KG1 (cell line): Measurements from ENCODE around the gene ARHGAP35.
"Not testable (repeated sequence)": the region's sequence is repeated elsewhere in the genome, so short reads cannot be mapped to it uniquely, and the experiment has no call there.

ENCODE experiments used
- DNase-seq: peaks from one replicate; lab custom pipeline; 2025; lab: John Stamatoyannopoulos, UW

ARHGAP35 gene

DNA sequence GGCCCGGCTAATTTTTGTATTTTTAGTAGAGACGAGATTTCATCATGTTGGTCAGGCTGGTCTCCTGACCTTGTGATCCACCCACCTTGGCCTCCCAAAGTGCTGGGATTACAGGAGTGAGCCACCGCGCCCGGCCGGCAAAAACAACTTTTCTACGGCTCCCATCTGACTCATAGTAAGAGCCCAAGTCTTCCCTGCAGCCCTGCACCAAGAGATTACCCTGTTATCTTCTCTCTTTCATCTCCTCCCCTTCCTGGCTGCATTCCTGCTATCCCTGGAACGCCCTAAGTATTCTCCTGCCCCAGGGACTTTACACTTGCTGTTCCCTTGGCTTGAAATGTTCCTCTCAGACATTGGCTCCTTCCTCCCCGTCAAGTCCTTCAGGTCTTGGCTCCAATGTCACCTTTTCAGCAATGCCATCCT is 16.7 kb upstream of the ARHGAP35 start:
- no peak for DNase-seq

DNA sequence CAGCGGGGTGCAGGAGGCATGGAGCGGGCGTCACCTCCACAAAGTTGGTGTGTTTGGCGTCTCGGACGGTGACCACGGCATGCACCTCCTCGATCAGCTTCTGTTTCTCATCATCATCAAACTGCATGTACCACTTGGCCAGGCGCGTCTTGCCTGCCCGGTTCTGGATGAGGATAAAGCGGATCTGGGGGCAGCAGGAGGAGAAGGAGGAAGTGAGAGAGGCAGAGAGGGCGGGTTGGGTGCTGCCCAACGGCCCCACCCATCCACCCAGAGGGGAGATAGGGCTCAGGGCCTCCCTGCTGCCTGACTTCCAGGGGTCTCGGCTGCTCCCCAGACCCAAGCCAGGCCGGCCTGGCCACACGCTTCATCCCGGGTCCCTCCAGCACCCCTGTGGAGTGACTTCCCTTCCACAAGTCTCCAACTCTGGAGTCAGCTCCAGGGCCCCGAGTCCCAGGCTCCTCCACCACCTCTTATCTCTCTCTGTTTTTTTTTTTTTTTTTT is 14.8 kb upstream of the ARHGAP35 start:
- no peak for DNase-seq

DNA sequence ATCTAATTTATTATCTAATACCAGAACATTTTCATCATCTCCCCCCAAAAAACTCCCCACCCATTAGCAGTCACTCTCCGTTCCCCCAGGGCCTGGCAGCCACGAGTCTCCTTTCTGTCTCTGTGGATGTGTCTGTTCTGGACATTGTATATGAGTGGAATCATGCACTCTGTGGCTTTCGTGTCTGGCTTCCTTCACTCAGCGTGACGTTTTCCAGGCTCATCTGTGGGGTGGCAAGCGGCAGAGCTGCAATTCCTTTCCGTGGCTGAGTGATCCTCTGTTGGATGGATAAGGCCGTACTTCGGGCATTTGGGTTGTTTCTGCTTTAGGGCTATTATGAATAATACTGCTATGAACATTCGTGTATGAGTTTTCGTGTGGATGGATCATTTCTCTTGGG is 13.3 kb upstream of the ARHGAP35 start:
- no peak for DNase-seq

DNA sequence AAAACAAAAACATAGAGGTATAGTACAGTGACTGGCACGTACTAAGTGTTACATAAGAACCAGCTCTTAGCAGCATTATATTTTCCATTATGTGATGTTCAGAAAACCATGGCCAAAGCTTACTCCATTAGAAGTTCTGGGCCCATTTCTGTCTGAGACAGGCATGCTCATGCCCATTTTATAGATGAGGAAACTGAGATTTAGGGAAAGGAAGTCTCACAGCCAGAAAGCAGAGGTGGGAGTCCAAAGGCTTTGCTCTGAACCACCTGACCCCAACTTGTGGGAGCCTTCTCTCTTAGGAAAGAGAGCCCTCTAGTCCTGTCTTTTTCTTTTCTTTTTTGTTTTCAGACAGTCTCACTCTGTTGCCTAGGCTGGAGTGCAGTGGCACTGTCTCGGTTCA is 12.4 kb upstream of the ARHGAP35 start:
- no peak for DNase-seq

DNA sequence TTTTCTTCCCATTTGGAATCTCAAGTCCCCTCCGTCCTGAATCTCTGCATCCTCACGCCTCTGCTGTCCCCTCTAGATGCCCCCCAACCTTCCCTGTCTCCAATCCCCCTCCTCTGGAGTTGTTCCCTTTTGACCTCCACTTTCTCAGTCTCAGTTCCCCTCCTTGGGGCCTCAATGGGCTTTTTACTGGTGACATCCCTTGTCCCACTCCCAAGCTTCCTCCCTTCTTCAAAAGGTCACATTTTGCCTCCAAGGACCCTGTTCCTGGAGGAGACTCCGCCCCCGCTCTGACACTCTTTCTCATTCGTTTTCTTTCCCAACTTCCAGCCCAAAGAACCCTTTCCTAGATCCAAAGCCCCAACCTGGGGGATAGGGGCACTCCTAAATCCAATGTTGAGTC is 11.2 kb upstream of the ARHGAP35 start:
- no peak for DNase-seq

DNA sequence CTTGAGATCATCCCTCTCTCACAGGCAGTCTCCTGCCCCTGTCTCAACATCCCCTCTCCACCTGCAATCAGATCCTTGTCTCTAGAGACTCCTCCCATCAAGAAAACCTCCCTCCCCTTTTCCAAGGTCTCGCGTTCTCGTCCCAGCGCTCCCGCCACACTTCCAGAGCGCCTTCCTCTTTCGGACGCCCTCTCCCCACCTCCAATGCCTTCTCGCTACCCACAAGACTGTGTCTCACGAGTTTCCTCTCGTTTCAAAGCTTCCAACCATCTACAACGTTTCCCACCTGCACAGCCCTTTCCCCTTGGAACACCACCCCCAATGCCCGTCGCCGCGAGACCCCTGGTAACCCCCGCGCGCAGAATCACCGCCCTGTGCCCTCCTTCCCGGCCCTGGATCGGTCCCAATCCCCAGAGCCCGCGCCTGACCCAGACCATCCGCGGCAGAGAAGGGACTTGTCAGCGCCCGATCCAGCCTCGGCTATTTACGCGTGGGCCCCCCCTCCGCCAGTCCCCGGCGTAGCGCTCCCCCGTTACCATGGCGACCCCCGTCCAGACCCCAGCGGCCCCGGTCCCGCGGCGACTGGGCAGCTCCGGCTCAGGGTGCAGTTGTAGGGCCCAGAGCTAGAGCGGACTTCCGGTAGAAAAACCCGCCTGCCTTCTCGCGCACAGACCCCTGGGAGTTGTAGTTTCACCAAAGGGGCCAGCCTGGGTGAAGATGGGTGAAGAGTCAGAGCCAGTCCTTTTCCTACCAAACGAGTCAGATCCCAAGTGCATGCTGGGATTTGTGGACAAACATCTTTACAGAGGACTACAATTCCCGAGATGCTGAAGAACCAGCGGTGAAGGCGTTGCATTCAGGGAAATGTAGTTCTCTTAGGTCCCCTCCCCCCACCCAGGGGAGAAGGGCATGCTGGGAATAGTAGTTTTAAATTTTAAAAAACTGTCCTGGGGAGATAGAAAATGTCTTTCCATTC is 10.3 kb upstream of the ARHGAP35 start, which contains the start of gene AP2S1:
Gene AP2S1 (minus strand): TSS at position 619 of the 976 bp plus-strand sequence. CDS start 80 bp downstream, at position 539.
- peak; percentile 93 for DNase-seq

DNA sequence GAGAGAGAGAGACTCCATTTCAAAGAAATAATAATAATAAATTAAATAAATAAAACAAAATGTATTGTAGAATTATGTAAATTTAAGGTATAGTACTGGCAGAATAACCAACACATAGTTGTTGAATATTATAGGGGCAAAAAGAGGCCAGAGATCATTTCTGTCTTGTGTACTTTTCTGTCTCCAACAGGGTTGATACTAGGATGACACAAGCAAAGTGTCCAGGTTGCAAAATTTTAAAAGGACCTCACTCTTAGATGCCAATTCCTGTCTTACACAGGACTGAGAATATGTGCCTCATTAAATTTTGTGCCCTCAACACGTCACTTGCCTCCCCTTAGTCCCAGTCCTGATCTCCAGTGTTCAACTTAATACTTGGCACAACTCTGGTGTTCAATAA is 8.0 kb upstream of the ARHGAP35 start:
- DNase-seq, result no peak

DNA sequence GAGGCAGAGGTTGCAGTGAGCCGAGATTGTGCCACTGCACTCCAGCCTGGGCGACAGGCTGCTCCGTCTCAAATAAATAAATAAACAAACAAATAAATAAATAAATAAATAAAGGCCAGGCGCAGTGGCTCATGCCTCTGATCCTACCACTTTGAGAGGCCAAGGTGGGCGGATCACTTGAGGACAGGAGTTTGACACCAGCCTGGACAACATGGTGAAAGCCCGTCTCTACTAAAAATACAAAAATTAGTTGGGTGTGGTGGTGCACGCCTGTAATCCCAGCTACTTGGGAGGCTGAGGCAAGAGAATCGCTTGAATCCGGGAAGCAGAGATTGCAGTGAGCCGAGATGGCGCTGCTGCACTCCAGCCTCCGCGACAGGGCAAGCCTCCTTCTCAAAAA is 6.1 kb upstream of the ARHGAP35 start:
- DNase-seq, result not testable (repeated sequence)

DNA sequence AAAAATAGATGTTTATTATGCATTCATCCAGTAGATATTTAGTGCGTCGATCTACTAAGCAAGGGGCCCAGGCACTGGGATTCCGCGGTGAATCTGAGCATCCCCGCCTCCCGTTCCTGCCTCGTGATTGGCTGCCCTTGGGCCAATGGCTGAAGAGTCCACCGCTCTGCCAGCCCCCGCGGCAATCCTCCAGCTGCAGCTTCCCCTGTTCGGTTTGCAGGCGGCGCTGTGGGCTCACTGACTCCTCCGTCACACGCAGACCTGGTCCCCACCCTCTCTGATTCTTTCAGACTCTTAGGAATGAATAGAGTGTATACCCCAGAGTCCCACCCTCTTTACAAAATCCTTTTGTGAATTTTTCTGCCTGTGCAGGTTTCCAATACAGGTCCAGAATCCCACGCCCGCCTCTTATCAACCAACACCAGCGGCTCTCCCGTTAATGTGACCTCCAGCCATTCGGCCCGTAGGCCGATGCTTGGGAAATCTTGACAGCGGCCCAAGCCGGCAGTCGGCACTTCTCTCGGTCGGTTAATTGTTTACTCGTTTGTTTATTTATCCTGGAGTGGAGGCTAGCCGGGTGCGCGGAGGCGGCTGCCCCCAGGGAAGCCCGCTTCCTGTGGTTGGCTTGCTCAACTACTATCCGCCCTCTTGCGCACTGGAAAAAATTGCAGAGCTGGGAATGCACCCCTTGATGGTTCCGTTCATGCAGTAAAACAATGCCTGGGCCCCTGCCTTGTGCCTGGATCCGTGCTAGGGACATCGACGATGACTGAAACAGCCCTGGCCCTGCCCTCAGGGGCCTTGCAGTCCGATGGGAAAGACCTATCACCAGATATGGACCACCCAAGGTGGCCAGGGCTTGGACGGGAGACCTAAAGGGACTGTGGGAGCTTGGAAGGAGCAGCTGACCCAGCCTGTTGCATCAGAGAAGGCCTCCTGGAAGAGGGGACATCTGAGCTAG is 4.5 kb upstream of the ARHGAP35 start:
- DNase-seq, result peak; percentile 73

DNA sequence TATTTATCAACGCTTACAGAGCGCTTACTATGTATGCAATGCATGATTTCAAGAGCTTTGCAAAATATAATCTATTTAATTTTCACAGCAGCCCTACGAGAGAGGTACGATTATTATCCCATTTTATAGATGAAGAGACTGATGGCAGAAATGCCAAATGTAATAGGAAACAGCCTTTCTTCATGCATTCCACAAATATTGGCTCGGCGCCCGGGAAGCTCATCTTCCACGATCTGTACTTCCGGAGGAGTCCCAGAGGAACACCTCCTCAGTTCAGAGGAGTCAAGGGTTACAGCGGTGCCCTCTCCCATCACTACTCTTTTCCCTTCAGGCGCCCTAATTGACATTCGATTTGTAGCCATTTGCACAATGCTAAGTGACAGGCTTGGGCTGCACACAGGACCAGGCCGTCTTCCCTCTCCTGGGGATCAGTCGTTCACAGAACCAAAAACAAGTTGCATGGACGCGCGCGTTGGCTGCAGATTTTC is 1.1 kb upstream of the ARHGAP35 start:
- no peak for DNase-seq

DNA sequence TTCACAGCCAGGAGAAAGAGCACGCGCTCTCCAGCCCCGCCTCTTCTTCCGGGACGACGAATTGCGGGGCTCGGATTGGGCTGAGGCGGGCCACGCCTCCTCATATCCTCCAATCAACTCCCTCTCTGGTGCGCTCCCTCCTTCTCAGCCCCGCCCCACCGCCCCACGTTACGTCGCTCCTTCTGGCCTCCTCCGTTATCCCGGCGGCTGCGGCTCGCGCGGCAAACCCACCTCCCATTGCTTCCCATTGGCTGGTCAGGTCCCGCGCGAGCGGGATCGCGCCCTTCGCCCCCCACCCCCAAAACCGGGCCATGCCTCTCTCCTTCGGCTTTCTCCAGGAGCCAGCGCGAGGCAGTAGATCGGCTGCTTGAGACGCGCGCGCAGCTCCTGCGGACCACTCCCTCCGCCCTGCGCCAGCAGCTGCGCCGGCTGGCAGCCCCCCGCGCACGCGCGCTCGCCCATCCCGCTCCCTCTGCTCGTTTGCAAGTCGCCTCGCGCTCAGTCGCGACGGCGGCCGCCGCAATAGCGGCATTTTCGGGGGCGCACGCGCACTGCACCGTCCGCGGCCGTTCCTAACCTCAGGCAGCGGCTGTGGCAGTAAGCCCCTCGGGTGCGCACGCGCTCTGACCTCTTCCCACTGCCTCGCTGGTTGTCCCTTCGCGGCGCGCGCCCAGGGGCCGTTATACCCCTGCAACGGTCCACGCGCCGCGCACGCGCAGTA is 512 bp upstream of the ARHGAP35 start:
- DNase-seq, result peak; percentile 86

DNA sequence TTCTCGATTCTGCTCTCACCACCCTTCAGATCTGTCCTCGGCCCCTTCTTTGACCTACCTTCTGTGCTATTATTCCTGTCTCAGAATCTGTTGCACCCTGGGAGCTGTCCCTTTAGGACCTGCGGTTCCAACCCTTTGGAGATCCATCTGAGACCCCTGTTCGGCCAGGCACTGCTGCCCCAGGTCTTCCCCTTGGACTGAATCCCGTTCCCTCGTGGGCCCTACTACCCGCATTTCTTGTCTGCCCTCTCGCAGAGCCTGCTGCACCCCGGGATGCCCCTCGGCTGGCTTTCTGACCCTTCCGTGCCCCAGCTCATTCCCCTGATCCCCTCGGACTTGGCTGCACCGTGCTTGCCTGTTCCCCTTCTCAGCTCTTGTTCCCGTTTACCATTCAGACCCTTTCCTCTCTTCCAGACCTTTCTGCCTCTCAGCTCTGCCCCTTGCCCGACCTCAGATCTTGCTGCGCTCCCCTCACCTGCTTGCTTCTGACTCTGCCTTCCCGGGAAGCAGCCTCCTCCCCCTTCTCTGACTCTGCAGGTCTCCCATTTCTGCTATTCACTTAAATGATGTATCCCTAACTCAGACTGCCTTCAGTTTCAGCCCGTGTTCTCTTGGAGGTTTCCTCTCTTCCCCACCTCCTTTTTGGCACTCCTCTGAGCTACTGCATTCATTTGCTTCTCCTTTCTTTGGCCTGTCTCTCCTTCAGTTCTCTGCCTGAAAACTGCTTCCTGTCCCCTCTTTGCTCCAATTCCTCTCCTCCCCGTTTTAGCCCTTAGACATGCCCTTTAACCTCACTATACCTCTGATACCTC is 1.1 kb downstream of the ARHGAP35 start:
- DNase-seq, result no peak

DNA sequence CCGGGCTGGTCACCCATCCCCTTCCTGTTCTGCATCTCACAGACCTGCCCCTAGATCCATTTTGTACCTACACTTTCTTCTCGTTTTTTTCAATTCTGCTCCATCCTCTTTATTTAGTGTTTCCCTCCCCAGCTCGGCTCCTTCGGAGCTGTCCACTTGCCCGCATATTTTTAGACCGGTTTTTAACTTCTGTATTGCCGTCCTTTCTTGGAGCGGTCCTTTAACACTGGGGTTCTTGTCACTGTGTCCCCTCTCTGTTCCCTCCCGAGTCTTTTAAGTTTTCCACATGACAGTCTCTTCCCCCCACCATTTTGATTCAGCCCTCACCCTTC is 1.7 kb downstream of the ARHGAP35 start:
- DNase-seq, result no peak

DNA sequence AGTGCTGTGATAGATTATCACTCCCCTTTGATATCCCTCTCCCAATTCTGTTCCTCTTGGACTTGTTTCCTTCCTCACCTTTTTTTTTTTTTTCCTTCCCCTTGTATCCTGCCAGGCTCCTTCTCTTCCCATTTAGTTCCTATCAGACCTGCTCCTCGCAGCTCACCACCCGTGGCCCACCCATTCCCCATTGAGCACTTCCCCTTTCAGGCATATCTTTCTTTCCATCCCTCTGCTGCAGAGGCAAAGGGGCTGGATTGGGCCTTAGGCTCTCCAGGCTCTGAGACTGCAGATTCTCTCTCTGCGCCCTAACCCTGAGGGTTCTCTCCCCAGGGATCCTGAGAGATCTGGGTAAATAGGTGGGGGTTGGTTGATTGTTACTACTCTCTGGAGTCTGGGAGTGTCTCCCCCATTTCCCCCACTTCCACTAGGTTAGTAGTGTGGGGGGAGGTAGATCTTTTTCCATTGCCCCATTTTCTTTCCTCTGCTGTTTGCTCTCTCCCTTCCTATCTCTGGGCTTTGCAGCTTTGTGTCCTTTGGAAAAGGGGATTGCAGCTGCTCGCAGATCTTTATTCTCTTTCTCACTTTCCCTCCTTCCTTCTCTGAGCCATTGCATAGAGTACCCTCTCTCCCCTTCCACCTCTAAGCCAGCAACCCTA is 2.3 kb downstream of the ARHGAP35 start:
- no peak for DNase-seq

DNA sequence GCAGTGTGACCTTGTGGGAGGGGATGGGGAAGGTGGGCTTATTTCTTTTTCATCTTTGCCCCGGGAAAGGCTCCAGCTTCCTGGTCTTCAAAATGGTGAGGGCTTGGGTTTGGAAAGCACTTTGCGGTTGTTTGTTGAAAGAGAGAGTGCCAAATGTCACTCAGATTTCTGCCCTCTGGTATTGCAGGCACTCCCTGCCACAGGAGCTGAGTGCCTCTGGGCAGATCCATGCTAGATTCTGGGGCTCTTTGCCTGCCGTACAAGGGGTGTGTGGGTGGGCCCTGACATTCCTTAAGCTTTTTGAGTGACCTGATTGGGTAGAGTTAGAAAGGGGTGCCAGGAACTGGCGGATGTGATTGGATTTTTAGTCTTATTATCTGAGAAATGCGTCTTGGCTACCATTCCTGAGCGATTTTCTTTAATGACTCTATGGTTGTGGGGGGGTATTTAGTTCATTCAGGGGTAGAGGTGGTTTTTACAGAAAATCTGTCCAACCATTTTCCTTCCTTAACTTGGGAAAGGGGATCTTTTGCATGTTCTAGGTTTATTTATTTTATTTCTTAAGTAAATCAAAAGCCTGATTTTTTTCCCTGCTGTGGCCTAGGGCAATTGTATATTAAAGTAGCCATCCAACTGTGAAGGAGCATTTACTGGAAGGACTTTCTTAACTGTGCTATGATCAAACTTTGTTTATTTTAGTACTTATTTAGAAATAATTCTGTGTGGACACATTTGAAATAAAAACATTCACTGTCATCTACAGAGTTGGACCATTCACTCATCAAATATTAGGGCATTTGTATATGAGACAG is 3.2 kb downstream of the ARHGAP35 start:
- no peak for DNase-seq

DNA sequence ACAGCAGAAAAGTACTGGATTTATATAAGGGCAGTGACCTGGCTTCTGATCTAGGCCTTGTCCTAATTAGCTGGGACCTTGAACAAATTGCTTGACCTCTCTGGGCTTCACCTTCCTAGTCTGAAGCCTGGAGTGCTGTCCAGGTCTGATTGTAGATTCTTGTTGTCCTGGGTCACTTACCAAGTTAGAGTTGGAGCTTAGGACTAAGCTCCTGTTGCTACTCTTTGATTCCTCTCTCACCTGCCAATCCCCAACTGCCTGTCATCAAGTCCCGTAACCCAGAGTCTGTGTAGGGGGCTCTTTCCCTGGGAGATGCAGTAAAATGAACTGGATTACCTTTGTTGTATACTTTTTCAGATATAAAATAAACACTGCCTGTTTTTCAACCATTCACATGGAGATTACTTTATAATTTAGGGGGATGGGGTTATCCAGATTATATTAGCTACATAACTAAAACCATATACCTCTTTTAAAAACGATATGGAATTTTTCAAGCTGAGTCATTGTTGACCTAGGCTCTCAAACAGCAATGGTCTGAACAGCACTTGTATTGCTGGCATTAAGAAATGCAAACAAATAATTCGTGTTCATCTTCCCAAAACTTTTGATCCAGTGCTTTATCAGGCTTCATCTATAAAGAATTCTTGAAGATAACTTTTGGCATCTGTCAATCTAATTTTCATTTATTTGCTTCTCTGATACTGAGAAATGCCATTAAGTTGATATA is 5.8 kb downstream of the ARHGAP35 start:
- no peak for DNase-seq

DNA sequence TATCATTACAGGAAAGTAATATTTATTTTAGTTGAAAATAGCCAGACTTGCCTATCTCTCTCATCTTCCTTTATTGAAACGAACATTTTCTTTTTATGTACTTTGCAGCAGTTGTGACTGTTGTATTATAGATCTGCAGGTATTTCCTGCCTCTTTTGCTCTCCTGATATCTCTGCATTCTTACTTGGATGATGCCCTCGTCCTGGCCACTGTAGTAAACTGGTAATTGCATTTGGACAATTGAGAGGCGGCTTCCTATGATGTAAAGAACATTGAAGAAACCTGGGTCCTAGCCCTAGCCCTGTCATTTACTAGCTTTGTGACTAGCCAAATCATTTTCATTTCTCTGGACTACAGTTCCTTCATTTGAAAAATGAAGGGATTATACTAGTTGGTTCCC is 6.4 kb downstream of the ARHGAP35 start:
- DNase-seq, result no peak

DNA sequence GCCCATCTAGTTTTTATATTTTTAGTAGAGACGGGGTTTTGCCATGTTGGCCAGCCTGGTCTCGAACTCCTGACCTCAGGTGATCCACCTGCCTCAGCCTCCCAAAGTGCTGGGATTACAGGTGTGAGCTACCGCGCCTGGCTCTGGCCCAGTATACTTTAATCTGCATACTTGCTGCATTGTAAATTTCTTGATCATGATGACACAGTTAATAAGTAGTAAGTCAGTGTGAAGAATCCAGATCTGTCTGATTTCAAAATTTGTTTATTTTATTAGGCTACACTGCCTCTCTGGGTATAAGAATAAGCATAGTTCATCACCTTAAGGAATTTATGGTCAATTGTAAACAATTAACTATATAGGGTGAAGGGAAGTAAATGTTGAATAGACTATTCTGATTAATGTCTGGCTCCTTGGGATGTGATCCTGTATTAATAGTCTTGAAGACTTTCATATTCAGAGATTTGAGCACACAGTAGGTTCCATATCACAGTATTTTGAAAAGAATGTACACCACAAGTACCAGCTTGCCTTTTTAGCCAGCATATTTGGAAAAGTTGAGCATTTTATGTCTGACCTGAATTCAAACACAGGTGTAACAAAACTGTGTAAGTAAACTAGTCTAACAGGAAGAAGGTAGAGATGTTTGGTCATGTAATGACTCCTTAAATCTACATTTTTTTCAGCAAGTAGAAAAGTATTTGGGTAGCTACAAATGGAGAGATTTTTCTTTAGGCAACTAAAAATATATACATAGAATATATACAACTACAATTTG is 7.4 kb downstream of the ARHGAP35 start:
- no peak for DNase-seq
